ENCODE data around the gene KIAA1217.

DNA sequence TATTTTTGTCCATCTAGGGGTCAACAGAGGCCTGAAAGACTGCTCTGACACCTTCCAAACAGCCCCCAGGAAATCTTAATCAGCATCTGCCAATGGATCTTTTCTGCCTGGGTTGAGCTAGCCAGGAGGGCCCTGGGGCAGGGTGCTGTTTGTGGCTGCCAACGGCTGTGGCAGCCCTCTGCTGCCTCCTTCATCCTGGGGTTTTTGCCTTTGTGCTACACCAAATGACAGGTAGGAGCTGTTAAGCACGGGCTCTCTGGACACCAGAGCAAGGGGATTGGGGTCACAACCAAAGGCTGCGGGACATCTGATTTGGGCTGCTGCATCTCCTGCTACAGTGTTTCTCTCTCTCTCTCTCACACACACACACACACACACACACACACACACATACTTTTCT is 2.0 kb upstream of the KIAA1217 start:
- TF ChIP-seq, protein P1, sequence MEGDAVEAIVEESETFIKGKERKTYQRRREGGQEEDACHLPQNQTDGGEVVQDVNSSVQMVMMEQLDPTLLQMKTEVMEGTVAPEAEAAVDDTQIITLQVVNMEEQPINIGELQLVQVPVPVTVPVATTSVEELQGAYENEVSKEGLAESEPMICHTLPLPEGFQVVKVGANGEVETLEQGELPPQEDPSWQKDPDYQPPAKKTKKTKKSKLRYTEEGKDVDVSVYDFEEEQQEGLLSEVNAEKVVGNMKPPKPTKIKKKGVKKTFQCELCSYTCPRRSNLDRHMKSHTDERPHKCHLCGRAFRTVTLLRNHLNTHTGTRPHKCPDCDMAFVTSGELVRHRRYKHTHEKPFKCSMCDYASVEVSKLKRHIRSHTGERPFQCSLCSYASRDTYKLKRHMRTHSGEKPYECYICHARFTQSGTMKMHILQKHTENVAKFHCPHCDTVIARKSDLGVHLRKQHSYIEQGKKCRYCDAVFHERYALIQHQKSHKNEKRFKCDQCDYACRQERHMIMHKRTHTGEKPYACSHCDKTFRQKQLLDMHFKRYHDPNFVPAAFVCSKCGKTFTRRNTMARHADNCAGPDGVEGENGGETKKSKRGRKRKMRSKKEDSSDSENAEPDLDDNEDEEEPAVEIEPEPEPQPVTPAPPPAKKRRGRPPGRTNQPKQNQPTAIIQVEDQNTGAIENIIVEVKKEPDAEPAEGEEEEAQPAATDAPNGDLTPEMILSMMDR (IDR thresholded peaks at IDR 0.05; ENCODE audit: low read depth, low read length, poor library complexity, severe bottlenecking): no peak
- TF ChIP-seq EZH2phosphoT487 (IDR thresholded peaks at IDR 0.05; ENCODE audit: borderline replicate concordance, low read length): no peak
